ENCODE data around the gene PARD6A. TPM values are rescaled to one million over a fixed set of nuclear protein-coding genes. Genes with fewer than 3 reads are reported as not detected.

The PARD6A gene
- total RNA-seq, 2 experiments from 2014 or later = 4.5 to 4.7 TPM

DNA sequence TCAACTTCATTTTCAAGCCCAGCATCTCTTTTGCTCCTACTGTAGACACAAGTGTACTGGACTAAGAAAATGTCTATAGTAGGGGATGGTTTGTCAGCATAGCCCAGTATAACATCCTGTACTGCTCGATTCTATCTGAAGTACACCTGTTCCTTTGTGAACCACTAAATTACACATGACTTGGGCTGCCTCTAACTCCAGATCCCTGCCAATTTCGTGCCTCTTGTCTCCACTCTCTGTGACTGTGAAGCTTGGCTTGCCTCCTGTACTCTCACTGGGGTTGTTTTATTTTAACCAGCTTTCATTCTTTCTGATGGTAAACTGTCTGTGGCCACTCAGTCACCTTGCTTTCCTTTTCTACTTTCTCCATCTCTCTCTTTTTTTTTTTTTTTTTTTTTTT is 33.9 kb downstream of the PARD6A start:
- Histone ChIP-seq H3K4me3 (ENCODE audit: low read length) (no peak overlapping the region), H3K36me3 (ENCODE audit: insufficient read depth, low read length) (peaks cover 9% of the 10 kb centered on the region), H3K27me3 (ENCODE audit: control insufficient read depth in 1 of 2, insufficient read depth in 2 of 2, low read length in 2 of 2) (no peaks in the 10 kb centered on the region), H3K4me1 (ENCODE audit: insufficient read depth, low read length) (no peaks in the 10 kb centered on the region), H3K27ac (ENCODE audit: low read depth in 1 of 2, low read length in 2 of 2) (no peak overlapping the region), H3K9me3 (ENCODE audit: control insufficient read depth in 1 of 2, insufficient read depth in 1 of 2, low read length in 2 of 2) (peaks cover 0 to 8% of the 10 kb centered on the region in 2 experiments)
- Mint-ChIP-seq H3K4me1 (ENCODE audit: low read depth) (peaks cover 13% of the 10 kb centered on the region), H3K9me3 (no peaks in the 10 kb centered on the region), H3K36me3 (ENCODE audit: low read depth) (peaks cover 11% of the 10 kb centered on the region), H3K4me3 (no peak overlapping the region), H3K27me3 (no peaks in the 10 kb centered on the region), H3K27ac (no peak overlapping the region)
- DNase-seq = no peak
- intact Hi-C loops (cut with DNase I, micrococcal nuclease) = no loop called here
- TF ChIP-seq, protein P1, sequence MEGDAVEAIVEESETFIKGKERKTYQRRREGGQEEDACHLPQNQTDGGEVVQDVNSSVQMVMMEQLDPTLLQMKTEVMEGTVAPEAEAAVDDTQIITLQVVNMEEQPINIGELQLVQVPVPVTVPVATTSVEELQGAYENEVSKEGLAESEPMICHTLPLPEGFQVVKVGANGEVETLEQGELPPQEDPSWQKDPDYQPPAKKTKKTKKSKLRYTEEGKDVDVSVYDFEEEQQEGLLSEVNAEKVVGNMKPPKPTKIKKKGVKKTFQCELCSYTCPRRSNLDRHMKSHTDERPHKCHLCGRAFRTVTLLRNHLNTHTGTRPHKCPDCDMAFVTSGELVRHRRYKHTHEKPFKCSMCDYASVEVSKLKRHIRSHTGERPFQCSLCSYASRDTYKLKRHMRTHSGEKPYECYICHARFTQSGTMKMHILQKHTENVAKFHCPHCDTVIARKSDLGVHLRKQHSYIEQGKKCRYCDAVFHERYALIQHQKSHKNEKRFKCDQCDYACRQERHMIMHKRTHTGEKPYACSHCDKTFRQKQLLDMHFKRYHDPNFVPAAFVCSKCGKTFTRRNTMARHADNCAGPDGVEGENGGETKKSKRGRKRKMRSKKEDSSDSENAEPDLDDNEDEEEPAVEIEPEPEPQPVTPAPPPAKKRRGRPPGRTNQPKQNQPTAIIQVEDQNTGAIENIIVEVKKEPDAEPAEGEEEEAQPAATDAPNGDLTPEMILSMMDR (IDR thresholded peaks at IDR 0.05) = no peak
- CTCF ChIA-PET = interaction anchor here (0.6 kb wide), 1 partner anchor 21 kb away, joined by 4 read pairs; no protein-coding TSS in a partner anchor
- POLR2A ChIA-PET = no interaction called here
- ATAC-seq (ENCODE audit: poor library complexity) = no peak

GRCh38 chr16:67697422-67698185 is 36.8 kb downstream of the PARD6A start:
- TF ChIP-seq, protein P1 (IDR thresholded peaks at IDR 0.05) = no peak
- CTCF ChIA-PET = no interaction called here
- Mint-ChIP-seq H3K9me3 (no peaks in the 10 kb centered on the region), H3K27ac (no peak overlapping the region), H3K4me3 (no peak overlapping the region), H3K36me3 (ENCODE audit: low read depth) (peaks cover 5% of the 10 kb centered on the region), H3K4me1 (ENCODE audit: low read depth) (peaks cover 15% of the 10 kb centered on the region), H3K27me3 (no peaks in the 10 kb centered on the region)
- Histone ChIP-seq H3K9me3 (ENCODE audit: control insufficient read depth in 1 of 2, insufficient read depth in 1 of 2, low read length in 2 of 2) (peaks cover 0 to 13% of the 10 kb centered on the region in 2 experiments), H3K4me1 (ENCODE audit: insufficient read depth, low read length) (no peaks in the 10 kb centered on the region), H3K4me3 (ENCODE audit: low read length) (no peak overlapping the region), H3K27me3 (ENCODE audit: control insufficient read depth in 1 of 2, insufficient read depth in 2 of 2, low read length in 2 of 2) (no peaks in the 10 kb centered on the region), H3K36me3 (ENCODE audit: insufficient read depth, low read length) (peaks cover 6% of the 10 kb centered on the region), H3K27ac (ENCODE audit: low read depth in 1 of 2, low read length in 2 of 2) (no peak overlapping the region)
- POLR2A ChIA-PET = no interaction called here
- intact Hi-C loops (cut with DNase I, micrococcal nuclease) = no loop called here
- ATAC-seq (ENCODE audit: poor library complexity) = no peak
- DNase-seq = no peak

DNA sequence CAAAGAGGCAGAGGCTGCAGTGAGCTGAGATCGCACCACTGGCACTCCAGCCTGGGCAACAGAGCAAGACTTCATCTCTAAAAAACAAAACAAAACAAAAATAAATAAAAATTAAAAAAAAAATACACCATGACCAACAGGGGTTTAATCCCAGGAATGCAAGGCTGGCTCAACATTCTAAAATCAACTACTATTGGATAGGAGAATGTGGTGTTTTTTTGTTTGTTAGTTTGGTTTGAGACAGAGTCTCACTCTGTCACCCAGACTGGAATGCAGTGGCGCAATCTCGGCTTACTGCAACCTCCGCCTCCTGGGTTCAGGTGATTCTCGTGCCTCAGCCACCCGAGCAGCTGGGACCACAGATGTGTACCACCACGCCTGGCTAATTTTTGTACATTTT is 38.5 kb downstream of the PARD6A start:
- peaks cover 26% of the 10 kb centered on the region for H3K4me1 Mint-ChIP-seq (ENCODE audit: low read depth)
- no peak overlapping the region for H3K4me3 Mint-ChIP-seq
- TF ChIP-seq, protein P1 (IDR thresholded peaks at IDR 0.05) = no peak
- Histone ChIP-seq H3K27me3 (ENCODE audit: control insufficient read depth in 1 of 2, insufficient read depth in 2 of 2, low read length in 2 of 2) (no peaks in the 10 kb centered on the region), H3K9me3 (ENCODE audit: control insufficient read depth in 1 of 2, insufficient read depth in 1 of 2, low read length in 2 of 2) (peaks cover 0 to 13% of the 10 kb centered on the region in 2 experiments), H3K27ac (ENCODE audit: low read depth in 1 of 2, low read length in 2 of 2) (no peak overlapping the region), H3K4me3 (ENCODE audit: low read length) (no peak overlapping the region), H3K4me1 (ENCODE audit: insufficient read depth, low read length) (peaks cover 12% of the 10 kb centered on the region), H3K36me3 (ENCODE audit: insufficient read depth, low read length) (peaks cover 6% of the 10 kb centered on the region)
- CTCF ChIA-PET = no interaction called here
- H3K27me3 Mint-ChIP-seq = no peaks in the 10 kb centered on the region
- DNase-seq (no peak), ATAC-seq (ENCODE audit: poor library complexity) (no peak)
- no peak overlapping the region for H3K27ac Mint-ChIP-seq
- no peaks in the 10 kb centered on the region for H3K9me3 Mint-ChIP-seq
- H3K36me3 Mint-ChIP-seq (ENCODE audit: low read depth) = peaks cover 5% of the 10 kb centered on the region
- intact Hi-C loops (cut with DNase I, micrococcal nuclease) = no loop called here
- POLR2A ChIA-PET = no interaction called here

Measured in CD4-positive, alpha-beta T cell (primary cell).